Stomach smooth muscle (tissue), 2 donors: ENCODE results near the gene ABCA3.

Experiments used
- H3K27ac ChIP-seq: one replicate; pipeline ENCODE4 v1.7.0; 2013; ENCODE audit warnings: mild to moderate bottlenecking, low read length, inconsistent platforms
- H3K27me3 ChIP-seq, 2 donors: one replicate each; pipeline ENCODE4 v1.7.0; 2013; ENCODE audit warnings: low read length in 2 of 2; ENCODE audit not compliant: insufficient read depth in 2 of 2, control insufficient read depth in 1 of 2
- H3K36me3 ChIP-seq, 2 donors: one replicate each; pipeline ENCODE4 v1.7.0; 2013; ENCODE audit warnings: low read length in 2 of 2; ENCODE audit not compliant: control insufficient read depth in 2 of 2, insufficient read depth in 2 of 2
- H3K4me1 ChIP-seq: one replicate; pipeline ENCODE4 v1.7.0; 2013; ENCODE audit warnings: low read length; ENCODE audit not compliant: control insufficient read depth, insufficient read depth
- H3K4me3 ChIP-seq, 2 donors: one replicate each; pipeline ENCODE4 v1.7.0; 2013; ENCODE audit warnings: low read length in 2 of 2
- H3K9ac ChIP-seq, 2 donors: one replicate each; pipeline ENCODE4 v1.7.0; 2013; ENCODE audit warnings: low read length in 2 of 2, mild to moderate bottlenecking in 1 of 2
- H3K9me3 ChIP-seq, 2 donors: one replicate each; pipeline ENCODE4 v1.7.0; 2013; ENCODE audit warnings: low read length in 2 of 2; ENCODE audit not compliant: control insufficient read depth in 2 of 2
- donor health status: healthy.
- donor health status: Pancreatic carcinoma.

The ABCA3 gene

DNA sequence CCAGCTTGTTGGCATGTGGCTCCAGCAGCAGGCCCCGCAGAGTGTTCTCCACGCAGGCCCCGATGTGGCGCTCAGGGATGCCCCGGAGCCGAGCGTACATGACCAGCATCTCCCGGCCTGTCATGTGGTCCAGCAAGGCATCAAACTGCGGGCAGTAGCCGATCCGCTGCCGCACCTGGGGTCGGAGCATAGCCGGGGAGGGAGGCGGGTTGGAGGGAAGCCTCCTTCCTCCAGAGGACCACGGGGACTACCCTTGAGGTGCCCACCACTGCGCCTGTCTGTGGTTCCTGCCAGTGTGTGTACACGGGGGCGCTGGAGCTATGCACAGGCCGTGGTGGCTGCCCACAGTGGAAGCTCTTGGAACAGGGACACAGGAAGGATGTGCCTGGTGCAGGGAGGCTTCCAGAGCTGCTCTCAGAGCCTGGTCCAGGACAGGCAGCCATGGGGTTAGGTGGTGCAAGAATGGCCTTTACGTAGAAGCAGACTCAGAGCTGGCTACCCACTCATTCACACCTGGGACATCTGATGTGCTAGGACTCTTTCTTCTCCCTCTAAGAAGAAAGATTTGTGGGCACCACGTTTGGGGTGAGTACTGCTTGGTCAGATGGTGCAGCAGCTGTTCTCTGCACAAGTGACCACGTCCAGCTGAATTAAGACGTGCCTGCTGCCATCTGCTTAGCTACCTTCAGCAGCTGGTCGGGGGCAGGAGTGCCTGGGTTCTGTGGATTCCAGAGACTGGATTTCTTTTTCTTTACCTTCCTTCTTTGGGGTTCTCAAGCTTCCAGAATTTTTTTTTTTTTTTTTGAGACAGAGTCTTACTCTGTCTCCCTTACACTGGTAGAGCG is 61.4 kb downstream of the ABCA3 start:
- Histone ChIP-seq H3K9ac (no peak overlapping the region), H3K4me3 (no peak overlapping the region), H3K9me3 (no peaks in the 10 kb centered on the region), H3K4me1 (no peaks in the 10 kb centered on the region), H3K27ac (no peak overlapping the region), H3K36me3 (peaks cover 10 to 15% of the 10 kb centered on the region in 2 donors), H3K27me3 (no peaks in the 10 kb centered on the region)

DNA sequence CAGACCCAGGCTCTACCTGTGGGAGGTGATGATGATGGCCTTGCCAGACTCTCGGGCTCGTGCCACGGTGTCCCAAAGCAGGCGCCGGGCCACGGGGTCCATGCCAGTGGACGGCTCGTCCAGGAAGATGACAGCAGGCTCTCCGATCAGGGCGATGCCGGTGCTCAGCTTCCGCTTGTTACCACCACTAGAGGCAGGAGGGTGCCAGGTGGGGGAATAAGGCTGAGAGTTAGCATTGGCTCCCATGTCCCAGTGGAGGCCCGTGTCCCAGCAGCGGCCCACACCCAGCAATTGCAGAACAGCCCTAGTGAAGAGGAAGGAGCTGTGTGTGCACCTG is 62.3 kb downstream of the ABCA3 start:
- H3K9me3 ChIP-seq, result no peaks in the 10 kb centered on the region
- H3K36me3 ChIP-seq, result peaks cover 4 to 15% of the 10 kb centered on the region in 2 donors
- H3K4me1 ChIP-seq, result no peaks in the 10 kb centered on the region
- no peak overlapping the region for H3K4me3 ChIP-seq
- no peak overlapping the region for H3K27ac ChIP-seq
- no peaks in the 10 kb centered on the region for H3K27me3 ChIP-seq
- H3K9ac ChIP-seq, result no peak overlapping the region

DNA sequence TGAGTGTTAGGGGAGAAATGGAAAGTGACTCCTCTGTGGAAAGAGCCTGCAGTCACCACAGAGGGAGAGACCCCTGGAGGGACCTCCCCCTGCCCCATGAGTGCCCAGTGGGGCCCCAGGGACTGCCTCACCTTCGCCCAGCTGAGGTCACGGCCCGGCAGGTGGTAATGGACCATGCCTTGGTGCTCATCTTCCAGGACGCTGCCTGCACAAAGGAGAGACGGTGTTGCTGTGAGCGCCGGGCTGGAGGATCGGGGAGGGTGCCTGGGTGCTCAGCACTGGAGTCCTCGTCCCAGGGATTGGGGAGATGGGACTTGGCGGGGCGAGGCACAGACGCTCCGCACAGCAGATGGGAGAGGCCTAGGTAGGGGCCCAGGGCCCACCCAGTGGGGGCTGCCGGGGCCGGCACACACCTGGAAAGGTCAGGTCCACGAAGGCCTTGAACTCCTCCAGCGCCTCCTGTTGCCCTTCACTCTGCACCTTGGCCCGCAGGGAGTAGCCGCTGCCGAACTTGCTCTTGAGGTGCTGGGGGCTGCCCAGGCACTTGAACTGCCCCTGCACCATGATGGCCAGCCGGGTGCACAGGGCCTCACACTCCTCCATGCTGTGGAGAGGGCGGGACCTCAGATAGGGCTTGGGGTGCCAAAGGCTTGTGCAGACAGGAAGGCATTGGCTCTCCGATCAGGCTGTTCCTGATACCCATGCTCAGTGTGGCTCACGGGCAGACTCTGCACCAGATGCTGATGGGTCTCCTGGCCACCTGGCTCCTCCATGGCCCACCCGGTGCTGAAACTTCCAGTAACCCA is 62.9 kb downstream of the ABCA3 start:
- H3K36me3 ChIP-seq, result peaks cover 4 to 15% of the 10 kb centered on the region in 2 donors
- no peak overlapping the region for H3K4me3 ChIP-seq
- no peaks in the 10 kb centered on the region for H3K4me1 ChIP-seq
- no peak overlapping the region for H3K27ac ChIP-seq
- H3K9me3 ChIP-seq, result no peaks in the 10 kb centered on the region
- H3K9ac ChIP-seq, result no peak overlapping the region
- no peaks in the 10 kb centered on the region for H3K27me3 ChIP-seq

DNA sequence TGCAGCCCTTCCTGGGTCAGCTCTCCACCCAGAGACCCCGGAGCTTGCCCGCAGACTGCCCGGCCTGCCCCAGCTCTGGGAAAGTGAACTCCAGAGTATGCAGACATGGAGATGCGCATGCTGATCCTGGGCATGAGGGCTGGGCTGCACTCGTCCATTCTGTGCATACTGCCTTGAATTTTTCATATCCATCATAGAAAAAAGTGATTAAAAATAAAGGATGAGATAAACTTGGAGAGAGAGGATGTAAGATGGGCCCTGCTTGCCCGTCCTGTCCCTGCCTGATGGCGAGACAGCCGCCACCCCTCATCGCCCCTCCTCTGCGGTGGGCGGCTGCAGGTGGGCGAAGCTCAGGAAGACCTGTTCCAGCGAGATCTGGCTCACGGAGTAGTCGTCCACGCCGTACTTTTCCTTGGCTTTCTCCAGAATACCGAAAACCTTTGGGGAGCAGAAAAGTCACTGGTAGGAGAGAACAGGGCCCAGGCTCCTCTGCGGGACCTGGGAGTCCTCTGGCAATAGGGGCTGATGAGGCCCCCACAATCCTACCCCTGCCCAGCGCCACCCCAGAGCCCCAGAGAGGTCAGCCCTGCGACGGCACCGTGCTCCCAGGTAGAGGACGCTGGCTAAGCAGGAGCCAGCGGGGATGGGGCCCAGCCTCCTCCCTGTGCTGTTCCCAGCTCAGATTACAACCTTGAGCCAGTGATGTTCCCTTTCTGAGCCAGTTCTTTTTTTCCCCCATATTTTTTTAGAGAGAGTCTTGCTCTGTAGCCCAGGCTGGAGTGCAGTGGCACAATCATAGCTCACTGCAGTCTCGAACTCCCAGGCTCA is 63.9 kb downstream of the ABCA3 start:
- no peaks in the 10 kb centered on the region for H3K27me3 ChIP-seq
- no peak overlapping the region for H3K9ac ChIP-seq
- H3K4me1 ChIP-seq, result no peaks in the 10 kb centered on the region
- H3K36me3 ChIP-seq, result peaks cover 4 to 15% of the 10 kb centered on the region in 2 donors
- H3K4me3 ChIP-seq, result no peak overlapping the region
- no peak overlapping the region for H3K27ac ChIP-seq
- no peaks in the 10 kb centered on the region for H3K9me3 ChIP-seq

DNA sequence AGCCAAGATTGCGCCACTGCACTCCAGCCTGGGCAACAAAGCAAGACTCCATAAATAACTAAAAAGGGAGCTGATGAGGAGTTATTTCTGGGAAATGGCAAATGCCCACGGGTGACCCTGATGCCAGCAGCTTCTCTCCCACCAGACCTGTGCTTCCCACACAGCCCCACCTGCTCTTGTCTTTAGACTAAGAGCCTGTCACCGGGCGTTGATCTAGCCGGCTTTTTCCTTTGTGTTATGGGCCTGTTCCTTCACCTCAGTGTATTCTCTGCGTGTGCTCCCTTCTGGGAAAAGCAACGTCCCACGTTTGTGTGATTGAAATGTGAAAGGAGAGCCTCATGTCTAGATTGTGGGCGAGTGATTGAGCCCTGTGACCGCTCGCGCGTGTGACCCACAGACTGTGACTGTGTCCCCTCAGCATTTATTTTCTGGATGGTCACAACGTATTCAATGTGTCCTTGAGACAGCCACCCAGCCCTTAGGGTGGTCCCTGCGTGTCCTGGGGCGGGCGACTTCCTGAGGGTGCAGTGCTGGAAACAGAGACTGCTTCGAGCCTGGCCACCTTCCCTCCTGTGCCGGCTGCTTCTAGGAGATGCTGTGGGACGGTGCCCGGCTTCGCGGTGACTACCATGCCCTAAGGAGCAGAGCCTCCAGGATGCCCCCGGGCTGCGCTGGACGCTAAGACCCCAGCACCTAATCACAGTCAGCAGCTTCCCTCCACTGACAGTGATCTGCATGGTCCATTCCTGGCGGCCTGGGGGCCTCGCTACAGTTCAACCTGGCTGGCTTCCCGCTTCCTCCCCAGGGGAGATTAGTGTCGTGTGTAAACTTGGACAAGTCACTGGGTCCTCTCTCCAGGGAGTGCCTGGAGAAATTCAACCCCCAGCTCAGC is 64.8 kb downstream of the ABCA3 start:
- no peak overlapping the region for H3K4me3 ChIP-seq
- H3K9me3 ChIP-seq, result no peaks in the 10 kb centered on the region
- no peaks in the 10 kb centered on the region for H3K4me1 ChIP-seq
- no peak overlapping the region for H3K9ac ChIP-seq
- no peaks in the 10 kb centered on the region for H3K27me3 ChIP-seq
- peaks cover 4 to 10% of the 10 kb centered on the region in 2 donors for H3K36me3 ChIP-seq
- no peak overlapping the region for H3K27ac ChIP-seq

DNA sequence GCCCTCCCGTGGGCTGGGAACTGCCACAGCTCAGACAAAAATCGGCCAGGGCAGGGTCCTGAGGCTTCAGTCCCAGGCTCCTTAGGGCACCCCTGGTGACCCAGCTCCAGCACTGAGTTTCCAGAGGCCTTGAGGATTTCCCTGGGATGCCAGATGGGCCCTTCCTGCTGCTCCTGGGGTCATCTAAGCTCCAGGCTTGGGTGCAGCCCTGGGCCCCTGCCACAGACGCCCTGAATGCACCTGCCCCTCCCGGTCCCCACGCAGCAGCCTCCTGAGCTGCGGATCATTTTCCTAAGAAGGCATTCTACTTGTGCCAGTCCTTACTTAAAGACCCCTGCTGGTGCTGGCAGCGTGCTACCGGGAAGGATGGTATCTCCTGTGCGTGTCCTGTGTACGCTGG is 66.6 kb downstream of the ABCA3 start:
- H3K36me3 ChIP-seq, result peaks cover 4 to 5% of the 10 kb centered on the region in 2 donors
- H3K9ac ChIP-seq, result no peak overlapping the region
- no peaks in the 10 kb centered on the region for H3K27me3 ChIP-seq
- no peak overlapping the region for H3K4me3 ChIP-seq
- H3K27ac ChIP-seq, result no peak overlapping the region
- peaks cover 12% of the 10 kb centered on the region for H3K4me1 ChIP-seq
- H3K9me3 ChIP-seq, result no peaks in the 10 kb centered on the region

DNA sequence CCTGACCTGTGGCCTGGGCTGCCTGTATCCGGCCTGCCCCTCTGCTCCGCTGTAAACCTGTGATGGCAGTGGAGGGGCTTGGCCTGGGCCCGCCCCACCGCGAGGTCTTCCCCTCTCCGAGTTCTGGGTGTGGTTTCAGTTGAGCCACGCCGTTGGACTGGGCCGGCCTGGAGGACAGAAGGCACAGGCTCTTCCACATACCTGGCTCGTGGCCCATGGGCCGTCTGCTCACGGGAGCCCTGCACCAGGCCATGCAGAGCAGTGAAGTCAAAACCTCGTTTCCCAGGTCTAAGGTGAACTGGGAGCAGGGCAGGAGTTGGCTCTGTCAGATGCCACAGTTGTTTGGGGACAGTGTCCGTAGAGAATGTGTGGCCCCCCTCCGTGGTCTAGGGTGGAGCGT is 67.0 kb downstream of the ABCA3 start:
- Histone ChIP-seq H3K27me3 (no peaks in the 10 kb centered on the region), H3K36me3 (peaks cover 4 to 5% of the 10 kb centered on the region in 2 donors), H3K9ac (no peak overlapping the region), H3K27ac (no peak overlapping the region), H3K4me1 (peaks cover 14% of the 10 kb centered on the region), H3K9me3 (no peaks in the 10 kb centered on the region), H3K4me3 (no peak overlapping the region)

DNA sequence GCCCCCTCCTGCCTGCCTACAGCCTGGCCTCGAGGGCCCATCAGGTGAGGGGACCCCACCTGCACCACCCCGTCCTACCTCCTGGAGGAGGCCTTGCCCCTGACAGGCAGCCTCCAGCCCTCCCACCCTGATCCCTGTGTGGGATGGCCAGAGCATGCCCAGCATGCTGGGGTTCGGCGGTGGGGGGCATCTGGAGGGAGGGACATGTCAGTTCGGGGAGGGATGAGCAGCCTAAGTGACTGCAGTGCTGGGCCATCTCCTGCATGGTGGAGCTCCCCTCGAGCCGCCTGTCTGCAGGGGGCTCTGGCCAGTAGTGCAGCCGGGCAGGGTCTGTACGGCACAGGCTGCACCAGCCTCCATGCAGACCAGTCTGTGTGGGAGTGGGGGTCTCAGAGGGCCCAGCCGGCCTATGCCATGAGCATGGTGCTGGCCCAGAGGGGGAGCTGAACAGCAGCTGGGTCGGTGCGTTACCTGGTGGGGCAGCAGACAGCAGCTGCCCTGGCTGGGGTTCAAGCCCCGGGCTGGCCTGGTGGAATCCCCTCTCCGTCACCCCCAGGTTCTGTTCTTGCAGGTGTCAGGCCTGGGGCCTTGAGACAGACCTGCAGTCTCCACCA is 68.6 kb downstream of the ABCA3 start:
- Histone ChIP-seq H3K4me3 (no peak overlapping the region), H3K9ac (no peak overlapping the region), H3K4me1 (peaks cover 14% of the 10 kb centered on the region), H3K27me3 (no peaks in the 10 kb centered on the region), H3K36me3 (peaks cover 0 to 4% of the 10 kb centered on the region in 2 donors), H3K9me3 (no peaks in the 10 kb centered on the region), H3K27ac (no peak overlapping the region)

DNA sequence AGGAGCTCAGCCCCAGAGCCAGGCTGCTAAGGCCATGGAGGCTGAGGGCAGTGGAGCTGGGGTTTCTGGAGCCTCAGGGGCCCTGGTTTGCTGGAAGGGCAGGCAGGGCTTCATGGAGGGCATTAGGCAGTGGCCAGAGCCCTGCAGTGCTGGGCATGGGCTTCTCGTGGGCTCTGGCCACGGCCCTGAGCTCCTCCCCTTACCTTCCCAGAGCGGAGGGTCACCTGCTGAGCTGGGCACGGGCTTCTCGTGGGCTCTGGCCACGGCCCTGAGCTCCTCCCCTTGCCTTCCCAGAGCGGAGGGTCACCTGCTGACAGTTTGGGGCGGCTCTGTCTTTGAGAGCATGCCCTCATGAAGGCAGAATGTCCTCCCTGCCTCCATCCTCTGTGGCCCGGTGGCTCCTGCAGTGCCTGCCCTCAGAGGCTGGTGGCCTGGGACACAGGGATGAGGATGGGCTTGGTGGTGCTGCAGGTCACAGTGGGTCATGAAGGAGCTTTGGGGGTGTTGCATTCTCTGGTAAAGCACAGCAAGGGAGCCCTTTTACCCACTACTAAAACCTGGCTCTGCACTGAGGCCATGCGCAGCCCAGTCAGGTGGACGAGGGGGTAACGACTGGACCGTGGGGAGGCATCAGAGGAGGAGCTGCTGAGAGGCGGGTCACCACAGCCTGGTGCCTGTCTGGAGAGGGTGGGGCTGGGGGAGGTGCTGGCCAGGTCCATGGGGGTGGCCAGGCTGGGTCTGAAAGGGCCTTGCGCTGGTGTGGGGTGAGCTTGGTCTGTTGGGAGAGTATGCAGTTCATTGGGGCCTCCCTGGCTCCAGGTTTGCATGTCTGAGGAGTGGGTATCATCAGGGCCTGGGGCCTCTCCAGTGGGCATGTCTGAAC is 69.7 kb downstream of the ABCA3 start:
- Histone ChIP-seq H3K9me3 (no peaks in the 10 kb centered on the region), H3K27me3 (no peaks in the 10 kb centered on the region), H3K4me1 (peaks cover 24% of the 10 kb centered on the region), H3K4me3 (no peak overlapping the region), H3K9ac (no peak overlapping the region), H3K27ac (no peak overlapping the region), H3K36me3 (peaks cover 0 to 4% of the 10 kb centered on the region in 2 donors)
